HUES6 (cell line): ENCODE results near the gene E2F2.

ENCODE experiments used
- H3K27ac ChIP-seq: 2 replicates; pipeline ENCODE4 v1.7.0; 2013; ENCODE audit warnings: low read depth, mild to moderate bottlenecking, low read length, inconsistent platforms
- H3K27me3 ChIP-seq: 2 replicates; pipeline ENCODE4 v1.6.1; 2013; ENCODE audit warnings: low read length; ENCODE audit not compliant: control insufficient read depth, insufficient read depth
- H3K36me3 ChIP-seq: 2 replicates; pipeline ENCODE4 v1.6.1; 2013; ENCODE audit warnings: low read length; ENCODE audit not compliant: control insufficient read depth, insufficient read depth
- H3K4me1 ChIP-seq: 2 replicates; pipeline ENCODE4 v1.6.1; 2013; ENCODE audit warnings: low read length; ENCODE audit not compliant: control insufficient read depth, insufficient read depth
- H3K4me3 ChIP-seq: 2 replicates; pipeline ENCODE4 v1.5.1; 2013; ENCODE audit warnings: low read depth, low read length
- H3K9ac ChIP-seq: one replicate; pipeline ENCODE4 v1.6.1; 2013; ENCODE audit warnings: mild to moderate bottlenecking, low read length
- H3K9me3 ChIP-seq: 2 replicates; pipeline ENCODE4 v1.6.1; 2013; ENCODE audit warnings: low read depth, low read length; ENCODE audit not compliant: control insufficient read depth, insufficient read depth

The E2F2 gene

DNA sequence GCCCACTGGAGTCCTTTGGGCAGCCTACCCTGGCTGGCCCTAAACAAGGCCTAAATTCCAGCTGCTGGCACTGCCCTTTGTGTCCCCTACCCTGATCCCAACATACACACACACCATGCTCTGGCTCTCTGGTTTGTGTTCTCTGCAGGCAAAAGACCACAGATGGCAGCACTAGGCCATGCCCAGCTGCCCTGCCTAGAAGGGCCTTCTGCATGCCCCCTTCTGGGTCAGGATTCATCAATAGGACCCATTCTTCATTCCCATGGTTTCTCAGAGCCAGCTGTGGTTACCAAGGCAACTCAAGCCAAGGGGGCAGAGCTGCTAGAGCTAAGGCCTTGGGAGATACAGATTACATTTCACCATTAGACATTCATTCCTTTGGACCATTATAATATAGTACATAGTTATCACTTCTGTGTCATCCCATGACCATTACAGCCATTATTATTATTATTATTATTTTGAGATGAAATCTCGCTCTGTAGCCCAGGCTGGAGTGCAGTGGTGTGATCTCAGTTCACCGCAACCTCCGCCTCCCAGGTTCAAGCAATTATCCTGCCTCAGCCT is 64.5 kb downstream of the E2F2 start:
- H3K9ac ChIP-seq = no peak overlapping the region
- no peaks in the 10 kb centered on the region for H3K4me1 ChIP-seq
- no peaks in the 10 kb centered on the region for H3K27me3 ChIP-seq

GRCh38 chr1:23463286-23463685 is 67.7 kb downstream of the E2F2 start:
- H3K9me3 ChIP-seq = no peaks in the 10 kb centered on the region
- H3K4me3 ChIP-seq = no peak overlapping the region
- no peak overlapping the region for H3K9ac ChIP-seq
- H3K36me3 ChIP-seq = no peaks in the 10 kb centered on the region
- H3K27me3 ChIP-seq = no peaks in the 10 kb centered on the region
- no peaks in the 10 kb centered on the region for H3K4me1 ChIP-seq
- no peak overlapping the region for H3K27ac ChIP-seq

More for the DNA sequence above, 64.5 kb downstream of the E2F2 start:
- H3K9me3 ChIP-seq = no peaks in the 10 kb centered on the region
- H3K27ac ChIP-seq = no peak overlapping the region
- H3K36me3 ChIP-seq = no peaks in the 10 kb centered on the region
- no peak overlapping the region for H3K4me3 ChIP-seq

GRCh38 chr1:23462766-23463165 is 68.3 kb downstream of the E2F2 start:
- H3K4me3 ChIP-seq = no peak overlapping the region
- no peaks in the 10 kb centered on the region for H3K27me3 ChIP-seq
- H3K9ac ChIP-seq = no peak overlapping the region
- peaks cover 2% of the 10 kb centered on the region; the same call in 1 of the 2 replicates for H3K36me3 ChIP-seq
- no peak overlapping the region for H3K27ac ChIP-seq
- no peaks in the 10 kb centered on the region for H3K4me1 ChIP-seq
- H3K9me3 ChIP-seq = no peaks in the 10 kb centered on the region

GRCh38 chr1:23461050-23461449 is 70.0 kb downstream of the E2F2 start:
- no peaks in the 10 kb centered on the region for H3K4me1 ChIP-seq

DNA sequence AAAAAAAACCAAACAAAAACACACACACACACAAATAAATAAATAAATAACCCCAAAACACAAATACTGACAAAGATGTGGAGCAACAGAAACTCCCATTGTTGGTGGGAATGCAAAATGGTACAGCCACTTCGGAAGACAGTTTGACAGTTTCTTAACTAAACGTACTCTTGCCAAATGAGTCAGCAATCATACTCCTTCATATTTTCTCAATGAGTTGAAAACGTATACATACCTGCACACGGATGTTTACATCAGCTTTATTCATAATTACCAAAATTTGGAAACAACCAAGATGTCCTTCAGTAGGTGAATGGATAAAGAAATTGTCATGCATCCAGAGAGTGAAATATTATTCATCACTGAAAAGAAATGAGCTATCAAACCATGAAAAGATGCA is 70.5 kb downstream of the E2F2 start:
- Histone ChIP-seq H3K4me3 (no peak overlapping the region), H3K36me3 (peaks cover 16% of the 10 kb centered on the region), H3K9ac (no peak overlapping the region), H3K4me1 (no peaks in the 10 kb centered on the region), H3K27ac (no peak overlapping the region), H3K27me3 (no peaks in the 10 kb centered on the region), H3K9me3 (no peaks in the 10 kb centered on the region)

More at GRCh38 chr1:23461050-23461449, 70.0 kb downstream of the E2F2 start:
- Histone ChIP-seq H3K9me3 (no peaks in the 10 kb centered on the region), H3K4me3 (no peak overlapping the region), H3K27me3 (no peaks in the 10 kb centered on the region), H3K36me3 (peaks cover 11% of the 10 kb centered on the region), H3K9ac (no peak overlapping the region), H3K27ac (no peak overlapping the region)

DNA sequence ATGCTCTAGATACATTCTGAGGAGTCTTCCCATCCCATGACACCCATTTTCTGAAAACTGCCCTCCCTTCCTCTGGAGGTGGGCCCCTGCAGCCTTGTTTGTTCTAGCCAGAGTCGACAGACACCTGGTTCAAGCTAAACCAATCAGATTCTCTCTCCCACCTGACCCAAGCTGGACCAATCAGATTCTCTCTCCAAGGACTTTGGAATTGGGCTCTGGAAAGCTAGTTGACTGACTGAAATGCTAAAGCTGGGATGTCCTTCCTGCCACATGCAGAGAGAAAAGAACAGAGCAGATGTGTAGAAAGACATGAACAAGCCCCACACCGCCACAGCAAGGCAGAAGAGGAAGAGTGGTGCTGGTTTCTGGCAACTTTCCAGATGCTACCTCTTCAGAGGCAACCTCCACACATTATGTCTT is 71.7 kb downstream of the E2F2 start:
- Histone ChIP-seq H3K4me1 (no peaks in the 10 kb centered on the region), H3K9ac (no peak overlapping the region), H3K36me3 (peaks cover 27% of the 10 kb centered on the region), H3K27ac (no peak overlapping the region), H3K27me3 (no peaks in the 10 kb centered on the region), H3K4me3 (no peak overlapping the region), H3K9me3 (no peaks in the 10 kb centered on the region)
